VCaP (cell line): Measurements from ENCODE around the gene ACAP3.
A peak's percentile ranks its signal among the peaks of the same experiment; 100 is the strongest.

Source experiments
- H3K27ac ChIP-seq: fragments of 450-650 bp; 2 replicates; pipeline ENCODE4 v1.5.1; 2017
- CTCF ChIP-seq: fragments of 450-650 bp; conservative IDR thresholded peaks from 2 replicates; pipeline ENCODE4 v1.5.1; 2017; ENCODE audit warnings: mild to moderate bottlenecking, moderate library complexity

Gene ACAP3

DNA sequence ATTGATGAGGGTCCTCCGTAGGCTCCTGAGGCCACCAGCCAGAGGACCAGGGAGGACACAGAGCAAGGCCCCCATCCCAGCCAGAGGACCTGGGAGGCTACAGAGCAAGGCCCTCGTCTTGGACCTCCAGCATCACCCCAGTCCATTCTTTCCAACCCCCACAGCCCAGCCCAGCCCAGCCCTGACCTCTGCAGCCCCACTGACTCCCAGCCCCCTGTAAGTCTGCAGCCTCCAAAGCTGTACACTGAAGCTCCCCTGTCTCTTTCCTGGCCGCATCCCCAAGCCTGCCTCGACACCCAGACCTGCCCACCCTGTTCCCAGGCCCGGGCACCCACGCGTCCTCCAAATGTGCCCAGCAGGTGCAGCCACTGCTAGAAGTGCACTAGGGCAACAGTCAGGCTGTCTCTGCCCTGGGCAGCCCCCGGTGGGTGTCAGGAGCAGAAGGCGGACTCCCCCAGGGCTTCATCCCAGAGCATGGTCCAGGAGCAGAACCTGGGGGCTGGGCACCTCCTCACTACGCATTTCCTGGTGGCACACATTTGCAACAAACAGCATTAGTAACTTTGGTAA lies 39.4 kb upstream of the ACAP3 start:
- H3K27ac ChIP-seq = peak overlapping the region; percentile 93
- no peak for TF ChIP-seq CTCF

DNA sequence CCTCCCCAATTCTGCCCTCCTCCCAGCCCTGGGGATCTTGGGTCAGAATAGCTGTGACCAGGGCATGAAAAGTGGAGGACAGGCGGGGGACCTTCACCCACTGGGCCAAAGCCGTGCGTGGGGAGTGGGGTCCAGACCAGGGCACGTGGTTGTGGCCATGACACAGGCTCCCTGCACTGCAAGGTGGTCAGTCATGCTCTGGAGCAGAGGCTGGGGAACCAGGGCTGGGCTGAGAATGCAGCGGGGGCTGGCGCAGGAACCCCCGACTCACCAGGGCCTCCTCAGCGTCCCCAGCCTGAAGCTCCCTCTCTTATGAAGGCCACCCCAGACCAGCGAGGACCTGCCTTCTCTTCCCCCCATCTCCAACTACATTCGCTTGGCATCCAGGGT lies 38.8 kb upstream of the ACAP3 start:
- TF ChIP-seq CTCF = no peak
- H3K27ac ChIP-seq = peak overlapping the region; percentile 93; the same call in 1 of the 2 replicates

- no peak for TF ChIP-seq CTCF
- peak overlapping the region; percentile 93; the same call in 1 of the 2 replicates for H3K27ac ChIP-seq
Observed at GRCh38 chr1:1345860-1346500, 38.2 kb upstream of the ACAP3 start.

- no peak for TF ChIP-seq CTCF
- peak overlapping the region; percentile 93 for H3K27ac ChIP-seq
Observed at GRCh38 chr1:1345384-1345783, 37.7 kb upstream of the ACAP3 start.

- H3K27ac ChIP-seq = peak overlapping the region; percentile 93
- TF ChIP-seq CTCF = peak; percentile 82
Observed at GRCh38 chr1:1344655-1345361, 37.1 kb upstream of the ACAP3 start.

DNA sequence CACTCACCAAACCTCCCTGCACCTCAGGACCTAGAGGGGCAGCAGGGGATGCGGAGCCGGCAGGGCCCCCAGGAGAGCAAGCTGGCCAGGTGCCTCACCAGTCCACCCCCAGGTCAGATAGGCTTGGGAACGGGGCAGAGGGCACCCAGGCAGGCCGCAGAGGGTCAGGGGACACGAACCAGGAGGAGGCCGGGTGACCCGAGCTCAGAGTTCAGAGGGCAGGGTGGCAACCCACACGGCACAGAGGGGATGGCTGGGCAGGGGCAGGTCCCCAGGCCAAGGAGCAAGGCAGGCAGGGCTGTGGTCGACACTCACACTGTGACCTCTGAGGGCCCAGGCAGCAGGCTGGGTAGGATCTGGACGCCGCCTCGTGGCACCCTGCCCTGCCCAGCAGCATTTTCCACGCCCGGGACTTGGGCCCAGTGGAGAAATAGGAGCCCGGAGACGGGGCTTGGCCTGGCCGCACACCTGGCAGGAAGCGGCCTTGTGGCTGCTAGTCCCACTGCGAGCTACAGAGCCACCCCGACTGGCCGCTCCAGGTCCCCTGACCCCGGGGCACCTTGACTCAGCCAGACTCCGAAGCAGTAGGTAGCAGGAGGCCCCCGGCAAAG lies 36.2 kb upstream of the ACAP3 start:
- H3K27ac ChIP-seq = peak overlapping the region; percentile 93; the same call in 1 of the 2 replicates

More for the DNA sequence above, 36.2 kb upstream of the ACAP3 start:
- TF ChIP-seq CTCF = no peak
